ENCODE results near the gene VPS35.

Gene VPS35

GRCh38 chr16:46688654-46689364 lies at the start of gene VPS35:
Gene VPS35, minus strand, starts transcription at chr16:46689178. Its CDS starts 45 bp downstream, at chr16:46689133.
- DNase-seq: peak; percentile 98 to 99

- DNase-seq: no peak
Observed at GRCh38 chr16:46737621-46738214, 48.7 kb upstream of the VPS35 start.

- no peak for DNase-seq
Observed at GRCh38 chr16:46736695-46737094, 47.7 kb upstream of the VPS35 start.

- DNase-seq: no peak
Observed at GRCh38 chr16:46733319-46733830, 44.4 kb upstream of the VPS35 start.

GRCh38 chr16:46732561-46732960 lies 43.6 kb upstream of the VPS35 start:
- no peak for DNase-seq

GRCh38 chr16:46731691-46732555 lies 42.9 kb upstream of the VPS35 start:
- no peak for DNase-seq

- DNase-seq: no peak
Observed at GRCh38 chr16:46730801-46731690, 42.1 kb upstream of the VPS35 start.

- no peak for DNase-seq
Observed at GRCh38 chr16:46730126-46730525, 41.1 kb upstream of the VPS35 start.

GRCh38 chr16:46729326-46729995 lies 40.5 kb upstream of the VPS35 start:
- DNase-seq: no peak

- DNase-seq: no peak
Observed at GRCh38 chr16:46728806-46729205, 39.8 kb upstream of the VPS35 start.

GRCh38 chr16:46727630-46728029 lies 38.7 kb upstream of the VPS35 start:
- no peak for DNase-seq

- DNase-seq: no peak
Observed at GRCh38 chr16:46727184-46727583, 38.2 kb upstream of the VPS35 start.

GRCh38 chr16:46721885-46722284 lies 32.9 kb upstream of the VPS35 start:
- no peak for DNase-seq

- no peak for DNase-seq
Observed at GRCh38 chr16:46720619-46721018, 31.6 kb upstream of the VPS35 start.

GRCh38 chr16:46719528-46719927 lies 30.6 kb upstream of the VPS35 start:
- no peak for DNase-seq

- DNase-seq: no peak
Observed at GRCh38 chr16:46718214-46718613, 29.2 kb upstream of the VPS35 start.

- no peak for DNase-seq
Observed at GRCh38 chr16:46717692-46718091, 28.7 kb upstream of the VPS35 start.

GRCh38 chr16:46715769-46716305 lies 26.9 kb upstream of the VPS35 start:
- DNase-seq: no peak

- no peak for DNase-seq
Observed at GRCh38 chr16:46714797-46715591, 26.0 kb upstream of the VPS35 start.

- DNase-seq: no peak
Observed at GRCh38 chr16:46713634-46714033, 24.7 kb upstream of the VPS35 start.

GRCh38 chr16:46712911-46713310 lies 23.9 kb upstream of the VPS35 start:
- no peak for DNase-seq
